SK-N-SH treated with all-trans-retinoic acid at 6 μM for 48 hours (cell line): ENCODE data around the gene ADAM19.

Experiments used
- CSDC2 ChIP-seq: fragments of 250-450 bp; sonication (Bioruptor Pico); IDR thresholded peaks from 2 replicates; pipeline ENCODE4 v1.5.0; 2020; ENCODE audit warnings: mild to moderate bottlenecking, moderate library complexity
- RARB ChIP-seq: fragments of 250-450 bp; sonication (Bioruptor Pico); IDR thresholded peaks from 2 replicates; pipeline ENCODE4 v1.8.0; 2021; ENCODE audit warnings: mild to moderate bottlenecking, moderate library complexity

- TF ChIP-seq CSDC2 (no peak), RARB (no peak)
These were observed 59.6 kb downstream of the ADAM19 start for GRCh38 chr5:157516006-157516405.
